A673 (cell line): ENCODE results near the gene CCDC85A.

ENCODE experiments used
- EZH2 ChIP-seq: fragments of 200-600 bp; sonication (generic); IDR thresholded peaks from 2 replicates; pipeline ENCODE4 v1.6.1; 2017; ENCODE audit warnings: borderline replicate concordance, low read depth, mild to moderate bottlenecking, mixed read lengths, antibody characterized with exemption, low read length; ENCODE audit not compliant: poor library complexity, severe bottlenecking
- TF ChIP-seq, protein P1 (sequence below): fragments of 300-800, 200-600 bp; sonication (generic); conservative IDR thresholded peaks from 2 replicates; pipeline ENCODE4 v1.5.1; 2017; ENCODE audit warnings: low read depth, mild to moderate bottlenecking, antibody characterized with exemption, low read length, moderate library complexity, mixed read lengths

DNA sequence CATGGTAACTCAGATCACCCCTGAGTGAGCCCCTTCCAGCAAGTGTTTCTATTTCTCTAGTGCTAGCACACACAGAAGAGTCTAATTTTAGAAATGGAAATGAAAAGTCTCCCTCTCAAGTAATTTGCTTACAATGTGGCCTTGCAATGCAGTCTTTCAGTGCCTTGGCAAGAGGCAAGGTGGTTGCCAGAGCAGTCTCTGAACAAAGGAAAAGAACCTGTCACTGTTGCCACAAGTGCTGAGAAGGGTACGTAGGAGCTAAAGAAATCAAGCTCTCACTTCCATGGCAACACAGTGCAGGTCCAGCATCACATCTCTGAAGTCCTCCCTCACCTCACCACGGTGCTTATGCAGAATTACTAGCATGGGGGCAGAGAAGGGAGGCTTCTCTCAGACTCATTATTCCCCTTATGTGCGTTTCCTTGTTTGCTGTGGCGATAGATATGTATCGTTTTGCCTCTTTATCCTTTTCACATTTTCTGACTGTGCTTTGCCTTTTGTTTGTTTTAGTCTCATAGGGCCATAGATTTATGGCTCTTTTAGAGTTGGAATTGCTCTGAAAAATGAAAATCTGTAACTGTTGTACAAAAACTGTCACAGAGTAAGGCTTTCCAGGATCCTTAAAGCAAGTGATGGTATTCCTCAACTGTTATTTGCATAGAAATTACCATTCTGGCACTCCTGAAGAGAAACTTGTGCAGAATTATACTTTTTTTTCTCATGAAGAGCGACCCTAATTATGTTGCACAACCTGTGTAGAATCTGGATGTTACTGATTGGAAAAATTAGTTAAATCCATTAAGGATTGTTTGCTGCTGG is 164.8 kb downstream of the CCDC85A start:
- TF ChIP-seq, protein P1, sequence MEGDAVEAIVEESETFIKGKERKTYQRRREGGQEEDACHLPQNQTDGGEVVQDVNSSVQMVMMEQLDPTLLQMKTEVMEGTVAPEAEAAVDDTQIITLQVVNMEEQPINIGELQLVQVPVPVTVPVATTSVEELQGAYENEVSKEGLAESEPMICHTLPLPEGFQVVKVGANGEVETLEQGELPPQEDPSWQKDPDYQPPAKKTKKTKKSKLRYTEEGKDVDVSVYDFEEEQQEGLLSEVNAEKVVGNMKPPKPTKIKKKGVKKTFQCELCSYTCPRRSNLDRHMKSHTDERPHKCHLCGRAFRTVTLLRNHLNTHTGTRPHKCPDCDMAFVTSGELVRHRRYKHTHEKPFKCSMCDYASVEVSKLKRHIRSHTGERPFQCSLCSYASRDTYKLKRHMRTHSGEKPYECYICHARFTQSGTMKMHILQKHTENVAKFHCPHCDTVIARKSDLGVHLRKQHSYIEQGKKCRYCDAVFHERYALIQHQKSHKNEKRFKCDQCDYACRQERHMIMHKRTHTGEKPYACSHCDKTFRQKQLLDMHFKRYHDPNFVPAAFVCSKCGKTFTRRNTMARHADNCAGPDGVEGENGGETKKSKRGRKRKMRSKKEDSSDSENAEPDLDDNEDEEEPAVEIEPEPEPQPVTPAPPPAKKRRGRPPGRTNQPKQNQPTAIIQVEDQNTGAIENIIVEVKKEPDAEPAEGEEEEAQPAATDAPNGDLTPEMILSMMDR, result no peak
- TF ChIP-seq EZH2, result no peak
